HEK293T (cell line): ENCODE results near the gene PPP1R12B.

Experiments
- BHLHE40 ChIP-seq: fragments of 450-650 bp; IDR thresholded peaks from 2 replicates; pipeline ENCODE4 v1.6.1; 2016; ENCODE audit warnings: mild to moderate bottlenecking, moderate library complexity, borderline replicate concordance
- FOXK2 ChIP-seq: fragments of 450-650 bp; IDR thresholded peaks from 2 replicates; pipeline ENCODE4 v1.6.1; 2016; ENCODE audit warnings: mild to moderate bottlenecking
- FOXM1 ChIP-seq: fragments of 450-650 bp; IDR thresholded peaks from 2 replicates; pipeline ENCODE4 v1.6.1; 2017; ENCODE audit warnings: mild to moderate bottlenecking, borderline replicate concordance
- LEF1 ChIP-seq: fragments of 450-650 bp; IDR thresholded peaks from 2 replicates; pipeline ENCODE4 v1.6.1; 2017; ENCODE audit warnings: mild to moderate bottlenecking, borderline replicate concordance
- NFRKB ChIP-seq: fragments of 450-650 bp; IDR thresholded peaks from 2 replicates; pipeline ENCODE4 v1.6.1; 2016; ENCODE audit warnings: mild to moderate bottlenecking, moderate library complexity
- SP1 ChIP-seq: fragments of 450-650 bp; IDR thresholded peaks from 2 replicates; pipeline ENCODE4 v1.6.1; 2017
- ZNF384 ChIP-seq: fragments of 450-650 bp; IDR thresholded peaks from 2 replicates; pipeline ENCODE4 v1.6.1; 2016

GRCh38 chr1:202564958-202565495 lies 216.5 kb downstream of the PPP1R12B start:
- no peak for TF ChIP-seq FOXM1
- TF ChIP-seq BHLHE40: no peak
- TF ChIP-seq NFRKB: no peak
- no peak for TF ChIP-seq SP1
- no peak for TF ChIP-seq FOXK2
- no peak for TF ChIP-seq ZNF384
- TF ChIP-seq LEF1: no peak
